OCI-LY7 (cell line): ENCODE results near the gene RNF208. TPM values are rescaled to one million over a fixed set of nuclear protein-coding genes. Genes with fewer than 3 reads are reported as not detected.

Experiments used
- BruUV-seq: library from RNA; stranded (reverse); fragments of 400-500 nt; replicated peaks from 2 replicates; lab custom pipeline; 2021; lab: Mats Ljungman, UMichigan
- CTCF ChIA-PET: fragments of 300-600 bp; sonication (Branson Sonifier 250); formaldehyde crosslinking; loops from one replicate; lab custom pipeline; 2022; ENCODE audit warnings: antibody characterized with exemption; ENCODE audit not compliant: unreplicated experiment; lab: Charles Lee
- POLR2A ChIA-PET: fragments of 300-600 bp; sonication (Branson Sonifier 250); formaldehyde crosslinking; loops from one replicate; lab custom pipeline; 2022; ENCODE audit warnings: antibody characterized with exemption; lab: Charles Lee
- DNase-seq: peaks from one replicate; pipeline ENCODE4 v3.0.0-alpha.2; 2015; ENCODE audit warnings: low spot score
- H2AFZ ChIP-seq: fragments of 200-600 bp; sonication (generic), shearing (Covaris generic); 2 replicates; pipeline ENCODE4 v1.6.1; 2014; ENCODE audit warnings: mild to moderate bottlenecking, antibody characterized with exemption, low read length, moderate library complexity
- H3K27ac ChIP-seq: fragments of 200-600 bp; sonication (generic); 2 replicates; pipeline ENCODE4 v1.5.1; 2014; ENCODE audit warnings: mixed run types, low read depth, mild to moderate bottlenecking, moderate library complexity, low read length, inconsistent platforms; ENCODE audit not compliant: poor library complexity, severe bottlenecking
- H3K36me3 ChIP-seq: fragments of 200-600 bp; sonication (generic); 2 replicates; pipeline ENCODE4 v1.6.1; 2014; ENCODE audit warnings: mild to moderate bottlenecking, antibody characterized with exemption, low read length, moderate library complexity, mixed read lengths; ENCODE audit not compliant: insufficient read depth
- H3K4me1 ChIP-seq: fragments of 200-600 bp; sonication (generic); 2 replicates; pipeline ENCODE4 v1.5.1; 2014; ENCODE audit warnings: mild to moderate bottlenecking, low read length; ENCODE audit not compliant: insufficient read depth, poor library complexity, severe bottlenecking
- H3K4me2 ChIP-seq: fragments of 200-600 bp; sonication (generic); 2 replicates; pipeline ENCODE4 v1.6.1; 2014; ENCODE audit warnings: mild to moderate bottlenecking, low read length
- H3K4me3 ChIP-seq: fragments of 200-600 bp; sonication (generic); 2 replicates; pipeline ENCODE4 v1.5.1; 2014; ENCODE audit warnings: mild to moderate bottlenecking, low read depth, low read length; ENCODE audit not compliant: poor library complexity, severe bottlenecking
- H3K79me2 ChIP-seq: fragments of 200-600 bp; sonication (generic); 2 replicates; pipeline ENCODE4 v1.6.1; 2016; ENCODE audit warnings: low read depth, mild to moderate bottlenecking, low read length, moderate library complexity, mixed read lengths; ENCODE audit not compliant: insufficient read depth
- H3K9me2 ChIP-seq: fragments of 200-600 bp; sonication (generic); 2 replicates; pipeline ENCODE4 v1.6.1; 2016; ENCODE audit warnings: mild to moderate bottlenecking, low read length, mixed read lengths; ENCODE audit not compliant: insufficient read depth
- H3K9me3 ChIP-seq: fragments of 200-600 bp; sonication (generic); 2 replicates; pipeline ENCODE4 v1.6.1; 2014; ENCODE audit warnings: mild to moderate bottlenecking, mixed run types, low read length, mixed read lengths
- H4K20me1 ChIP-seq: fragments of 200-600 bp; sonication (generic); 2 replicates; pipeline ENCODE4 v1.6.1; 2014; ENCODE audit warnings: mild to moderate bottlenecking, antibody characterized with exemption, low read length, moderate library complexity, mixed read lengths; ENCODE audit not compliant: insufficient read depth
- EZH2phosphoT487 ChIP-seq: fragments of 200-600 bp; sonication (generic); IDR thresholded peaks from 2 replicates; pipeline ENCODE4 v1.6.1; 2018; ENCODE audit warnings: low read depth, borderline replicate concordance, mild to moderate bottlenecking, mixed run types, antibody characterized with exemption, low read length, moderate library complexity, mixed read lengths
- intact Hi-C: fragments of 100-400 bp; cut with micrococcal nuclease; formaldehyde crosslinking; loops from one replicate; pipeline ENCODE4 v1.10.0; 2022; ENCODE audit not compliant: unreplicated experiment
- total RNA-seq, 2 experiments: library from RNA; depleted of rRNA in 1 of 2; stranded (reverse); fragments of >200 nt in 1 of 2; shearing (Covaris generic) in 1 of 2; gene quantifications; 2 replicates each; pipeline ENCODE4 v1.2.3, GENCODE V29; 2014 to 2022
- TF ChIP-seq, protein P1 (sequence below): fragments of 200-600 bp; sonication (generic); conservative IDR thresholded peaks from 2 replicates; pipeline ENCODE4 v1.5.1; 2014; ENCODE audit warnings: mild to moderate bottlenecking, antibody characterized with exemption, low read length, moderate library complexity, mixed read lengths

Gene RNF208
- total RNA-seq, 2 experiments from 2014 or later, result 0.47 to 5.5 TPM

DNA sequence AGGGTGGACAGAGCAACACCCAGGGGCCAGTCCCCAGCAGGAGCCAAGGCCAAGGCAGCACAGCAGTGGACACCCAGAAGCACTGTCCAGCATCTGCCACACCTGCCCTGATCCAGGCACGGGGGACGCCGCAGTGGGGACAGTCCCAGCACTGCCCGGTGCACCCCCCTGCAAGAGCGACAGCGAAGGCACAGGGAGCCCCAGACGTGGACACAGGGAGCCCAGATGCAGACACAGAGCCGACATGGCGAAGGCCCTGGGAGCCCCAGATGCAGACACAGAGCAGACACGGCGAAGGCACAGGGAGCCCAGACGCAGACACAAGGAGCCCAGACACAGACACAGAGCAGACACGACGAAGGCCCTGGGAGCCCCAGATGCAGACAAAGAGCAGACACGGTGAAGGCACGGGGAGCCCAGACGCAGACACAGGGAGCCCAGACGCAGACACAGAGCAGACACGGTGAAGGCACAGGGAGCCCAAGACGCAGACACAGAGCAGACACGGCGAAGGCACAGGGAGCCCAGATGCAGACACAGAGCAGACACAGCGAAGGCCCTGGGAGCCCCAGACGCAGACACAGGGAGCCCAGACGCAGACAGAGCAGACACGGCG is 38.0 kb downstream of the RNF208 start:
- H4K20me1 ChIP-seq, result peaks cover 6% of the 10 kb centered on the region; the same call in 1 of the 2 replicates
- no peaks in the 10 kb centered on the region for H3K9me2 ChIP-seq
- intact Hi-C loops, result no loop called here
- no peaks in the 10 kb centered on the region for H3K9me3 ChIP-seq
- H3K4me3 ChIP-seq, result no peak overlapping the region
- peaks cover 20% of the 10 kb centered on the region for H3K79me2 ChIP-seq
- no peak overlapping the region for H3K27ac ChIP-seq
- peaks cover 58% of the 10 kb centered on the region for H3K36me3 ChIP-seq
- DNase-seq, result no peak
- H2AFZ ChIP-seq, result no peak overlapping the region
- ChIA-PET CTCF (no interaction called here), POLR2A (no interaction called here)
- no peak overlapping the region for H3K4me2 ChIP-seq
- no TSS peak for BruUV-seq
- no peak for TF ChIP-seq EZH2phosphoT487
- TF ChIP-seq, protein P1, sequence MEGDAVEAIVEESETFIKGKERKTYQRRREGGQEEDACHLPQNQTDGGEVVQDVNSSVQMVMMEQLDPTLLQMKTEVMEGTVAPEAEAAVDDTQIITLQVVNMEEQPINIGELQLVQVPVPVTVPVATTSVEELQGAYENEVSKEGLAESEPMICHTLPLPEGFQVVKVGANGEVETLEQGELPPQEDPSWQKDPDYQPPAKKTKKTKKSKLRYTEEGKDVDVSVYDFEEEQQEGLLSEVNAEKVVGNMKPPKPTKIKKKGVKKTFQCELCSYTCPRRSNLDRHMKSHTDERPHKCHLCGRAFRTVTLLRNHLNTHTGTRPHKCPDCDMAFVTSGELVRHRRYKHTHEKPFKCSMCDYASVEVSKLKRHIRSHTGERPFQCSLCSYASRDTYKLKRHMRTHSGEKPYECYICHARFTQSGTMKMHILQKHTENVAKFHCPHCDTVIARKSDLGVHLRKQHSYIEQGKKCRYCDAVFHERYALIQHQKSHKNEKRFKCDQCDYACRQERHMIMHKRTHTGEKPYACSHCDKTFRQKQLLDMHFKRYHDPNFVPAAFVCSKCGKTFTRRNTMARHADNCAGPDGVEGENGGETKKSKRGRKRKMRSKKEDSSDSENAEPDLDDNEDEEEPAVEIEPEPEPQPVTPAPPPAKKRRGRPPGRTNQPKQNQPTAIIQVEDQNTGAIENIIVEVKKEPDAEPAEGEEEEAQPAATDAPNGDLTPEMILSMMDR, result no peak
- peaks cover 15% of the 10 kb centered on the region for H3K4me1 ChIP-seq

- DNase-seq, result no peak
- Histone ChIP-seq H3K4me1 (peaks cover 15% of the 10 kb centered on the region), H3K9me3 (no peaks in the 10 kb centered on the region), H3K4me3 (no peak overlapping the region), H2AFZ (no peak overlapping the region), H3K79me2 (peaks cover 16% of the 10 kb centered on the region), H3K27ac (no peak overlapping the region), H4K20me1 (peaks cover 6% of the 10 kb centered on the region; the same call in 1 of the 2 replicates), H3K9me2 (no peaks in the 10 kb centered on the region), H3K4me2 (no peak overlapping the region), H3K36me3 (peaks cover 67% of the 10 kb centered on the region)
- CTCF ChIA-PET, result no interaction called here
- POLR2A ChIA-PET, result interaction anchor here (1.0 kb wide), 1 partner anchor 32 kb away, joined by 6 read pairs; no protein-coding TSS in a partner anchor
- intact Hi-C loops, result no loop called here
- TF ChIP-seq EZH2phosphoT487, result no peak
- TF ChIP-seq, protein P1, result no peak
- no TSS peak for BruUV-seq
These were observed 39.2 kb downstream of the RNF208 start for GRCh38 chr9:137182836-137183235.

GRCh38 chr9:137181680-137182079 is 40.4 kb downstream of the RNF208 start:
- Histone ChIP-seq H3K79me2 (peaks cover 4% of the 10 kb centered on the region; the same call in 1 of the 2 replicates), H2AFZ (no peak overlapping the region), H3K9me2 (no peaks in the 10 kb centered on the region), H3K4me1 (peaks cover 5% of the 10 kb centered on the region), H4K20me1 (no peaks in the 10 kb centered on the region; the same call in 1 of the 2 replicates), H3K4me3 (no peak overlapping the region), H3K9me3 (no peaks in the 10 kb centered on the region), H3K36me3 (peaks cover 71% of the 10 kb centered on the region), H3K4me2 (no peak overlapping the region), H3K27ac (no peak overlapping the region)
- no peak for DNase-seq
- TF ChIP-seq EZH2phosphoT487, result no peak
- TF ChIP-seq, protein P1, result no peak
- intact Hi-C loops, result no loop called here
- no TSS peak for BruUV-seq
- CTCF ChIA-PET, result no interaction called here
- POLR2A ChIA-PET, result no interaction called here
